VCaP (cell line): ENCODE results near the gene KAT2A.

Experiments used
- H3K27ac ChIP-seq: fragments of 450-650 bp; 2 replicates; pipeline ENCODE4 v1.5.1; 2017
- TF ChIP-seq, protein P1 (sequence below): fragments of 450-650 bp; conservative IDR thresholded peaks from 2 replicates; pipeline ENCODE4 v1.5.1; 2017; ENCODE audit warnings: mild to moderate bottlenecking, moderate library complexity

Gene KAT2A

DNA sequence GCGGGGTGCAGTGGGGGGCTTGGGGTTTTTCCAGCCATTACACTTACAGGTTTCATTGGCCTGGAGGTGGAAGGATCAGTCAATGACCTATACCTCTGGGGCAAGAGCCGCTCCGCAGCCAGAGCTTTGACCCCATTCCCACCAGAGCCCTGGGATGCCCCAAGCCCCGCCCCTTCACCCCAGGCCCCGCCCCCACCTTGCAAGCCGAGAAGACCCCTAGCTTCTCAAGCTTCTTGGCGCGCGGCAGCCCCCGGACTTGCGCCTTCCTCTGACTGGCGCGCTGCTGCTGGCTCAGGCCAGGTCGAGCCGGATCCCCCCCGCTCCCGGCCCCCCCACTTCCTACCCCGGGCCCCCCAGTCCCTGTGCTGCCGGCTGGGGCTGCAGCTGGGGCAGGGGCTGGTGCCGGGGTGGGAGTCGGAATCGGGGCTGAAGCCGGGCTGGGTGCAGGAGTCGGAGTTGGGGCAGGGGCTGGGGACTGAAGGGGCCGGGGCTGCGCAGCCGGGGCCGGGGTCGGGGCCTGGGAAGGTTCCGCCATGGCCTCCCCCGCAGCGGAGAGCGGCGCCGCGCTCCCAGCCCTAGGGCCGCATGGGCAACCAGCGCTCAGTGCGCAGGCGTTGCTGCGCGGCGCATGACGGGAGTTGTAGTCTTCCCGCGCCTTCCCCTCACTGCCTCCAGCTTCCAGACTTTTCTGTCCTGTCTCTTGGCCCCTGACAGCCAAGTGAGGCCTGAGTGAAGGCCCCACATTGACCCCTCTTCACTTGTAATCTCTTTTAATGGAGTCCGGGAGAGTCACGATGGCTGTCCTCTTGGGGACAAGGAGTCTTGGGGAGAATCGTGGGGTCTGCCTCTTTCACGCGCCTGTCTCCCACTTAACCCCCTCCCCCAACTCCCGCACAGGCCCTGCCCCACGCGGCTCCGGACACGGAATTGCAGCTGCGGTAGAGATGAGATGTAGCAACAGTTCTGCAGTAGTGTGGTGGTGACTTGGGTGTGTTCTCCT, at the start of gene KAT2A:
Gene KAT2A, minus strand, starts transcription at position 598 of the 1,000 bp plus-strand sequence. Its CDS starts 63 bp downstream, at position 535.
- H3K27ac ChIP-seq = peak within 1 kb of the TSS; percentile 78; the same call in 1 of the 2 replicates
- TF ChIP-seq, protein P1, sequence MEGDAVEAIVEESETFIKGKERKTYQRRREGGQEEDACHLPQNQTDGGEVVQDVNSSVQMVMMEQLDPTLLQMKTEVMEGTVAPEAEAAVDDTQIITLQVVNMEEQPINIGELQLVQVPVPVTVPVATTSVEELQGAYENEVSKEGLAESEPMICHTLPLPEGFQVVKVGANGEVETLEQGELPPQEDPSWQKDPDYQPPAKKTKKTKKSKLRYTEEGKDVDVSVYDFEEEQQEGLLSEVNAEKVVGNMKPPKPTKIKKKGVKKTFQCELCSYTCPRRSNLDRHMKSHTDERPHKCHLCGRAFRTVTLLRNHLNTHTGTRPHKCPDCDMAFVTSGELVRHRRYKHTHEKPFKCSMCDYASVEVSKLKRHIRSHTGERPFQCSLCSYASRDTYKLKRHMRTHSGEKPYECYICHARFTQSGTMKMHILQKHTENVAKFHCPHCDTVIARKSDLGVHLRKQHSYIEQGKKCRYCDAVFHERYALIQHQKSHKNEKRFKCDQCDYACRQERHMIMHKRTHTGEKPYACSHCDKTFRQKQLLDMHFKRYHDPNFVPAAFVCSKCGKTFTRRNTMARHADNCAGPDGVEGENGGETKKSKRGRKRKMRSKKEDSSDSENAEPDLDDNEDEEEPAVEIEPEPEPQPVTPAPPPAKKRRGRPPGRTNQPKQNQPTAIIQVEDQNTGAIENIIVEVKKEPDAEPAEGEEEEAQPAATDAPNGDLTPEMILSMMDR = no peak

GRCh38 chr17:42169351-42169750, 48.2 kb upstream of the KAT2A start:
- TF ChIP-seq, protein P1 = no peak
- H3K27ac ChIP-seq = no peak overlapping the region

DNA sequence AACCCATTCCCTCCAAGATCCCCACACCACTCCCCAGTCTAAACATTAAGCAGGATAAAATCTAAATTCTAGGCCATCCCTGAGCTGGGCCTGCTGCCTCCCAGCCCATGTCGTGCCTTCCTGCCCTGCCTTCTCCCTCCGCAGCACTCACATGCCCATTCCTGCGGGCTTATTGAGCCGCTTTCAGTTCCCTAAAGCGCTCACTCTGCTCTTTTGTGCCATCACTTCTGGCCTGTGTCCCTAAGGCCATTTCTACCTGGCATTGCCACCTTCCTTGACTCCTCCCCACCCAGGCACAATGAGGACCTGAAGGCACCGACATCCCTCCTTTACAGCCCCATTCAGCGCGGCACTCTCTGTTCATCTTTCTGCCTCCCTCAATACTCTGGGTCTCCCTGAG, 46.6 kb upstream of the KAT2A start:
- H3K27ac ChIP-seq = no peak overlapping the region
- TF ChIP-seq, protein P1 = no peak

- H3K27ac ChIP-seq = no peak overlapping the region
- TF ChIP-seq, protein P1 = no peak
Measured at GRCh38 chr17:42166196-42166763, 45.1 kb upstream of the KAT2A start.

DNA sequence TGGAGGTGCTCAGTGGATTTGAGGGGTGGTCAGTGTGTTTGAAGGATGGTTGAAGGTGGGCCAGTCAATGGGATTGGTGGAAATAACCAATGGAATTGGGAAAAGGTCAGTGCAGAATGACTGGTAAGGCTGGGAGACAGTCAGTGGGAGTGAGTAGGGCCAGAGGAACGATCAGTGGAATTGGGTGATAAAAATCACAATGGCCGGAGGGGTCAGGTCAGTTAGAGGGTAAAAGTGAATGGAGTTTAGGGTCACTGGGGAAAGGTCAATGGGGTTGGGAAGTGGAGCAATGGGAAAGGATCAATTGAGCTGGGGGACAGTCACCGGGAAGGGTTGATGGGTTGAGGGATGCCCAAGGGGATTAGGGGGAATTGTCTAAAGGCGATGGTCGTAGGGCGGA, 44.6 kb upstream of the KAT2A start:
- H3K27ac ChIP-seq = no peak overlapping the region
- TF ChIP-seq, protein P1 = no peak

DNA sequence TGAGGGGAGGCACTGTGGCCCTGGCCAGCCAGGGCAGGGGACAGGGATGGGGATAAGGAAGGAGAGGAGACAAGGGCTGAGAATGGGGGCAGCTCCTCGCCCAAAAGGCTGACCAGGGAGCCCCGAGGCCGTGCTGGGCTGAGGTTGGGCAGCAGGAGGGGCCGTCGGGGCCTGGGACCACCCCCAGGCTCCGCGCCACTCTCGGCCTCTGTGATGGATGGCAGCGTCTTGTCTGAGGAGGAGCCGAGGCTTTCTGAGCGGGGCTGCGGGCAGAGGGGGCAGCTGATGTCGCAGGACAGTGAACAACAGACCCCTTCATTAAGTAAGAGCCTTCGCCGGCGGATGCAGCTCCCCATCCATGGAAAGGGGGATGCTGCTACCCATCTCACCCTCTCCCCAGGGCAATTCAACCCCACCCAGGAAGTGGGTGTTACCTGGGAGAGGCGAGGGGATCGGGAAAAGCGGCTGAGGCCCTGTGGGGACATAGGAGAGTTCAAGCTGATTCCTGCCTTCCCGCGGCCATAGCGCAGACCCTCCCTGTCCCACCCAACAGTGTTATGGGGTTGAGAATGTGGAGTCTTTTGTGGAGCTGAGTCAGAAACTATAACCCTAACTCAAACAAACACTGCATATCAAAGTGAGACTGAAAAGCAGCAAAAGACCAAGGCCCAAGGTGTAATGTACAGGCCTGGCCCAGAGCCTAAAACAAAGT, 42.7 kb upstream of the KAT2A start:
- H3K27ac ChIP-seq = no peak overlapping the region
- TF ChIP-seq, protein P1 = no peak

- TF ChIP-seq, protein P1 = no peak
- no peak overlapping the region for H3K27ac ChIP-seq
Measured at GRCh38 chr17:42163113-42163512, 41.9 kb upstream of the KAT2A start.
